HTR-8/SVneo (cell line): ENCODE results near the gene PF4V1.

ENCODE experiments used
- DNase-seq: peaks from one replicate; pipeline ENCODE4 v3.0.0; 2011; ENCODE audit warnings: low spot score, mixed read lengths; ENCODE audit not compliant: insufficient read length
- FAIRE-seq: peaks from 2 replicates; lab custom pipeline; 2011; peaks lifted over from hg19 to GRCh38; lab: Jason Lieb, UNC

PF4V1 gene

DNA sequence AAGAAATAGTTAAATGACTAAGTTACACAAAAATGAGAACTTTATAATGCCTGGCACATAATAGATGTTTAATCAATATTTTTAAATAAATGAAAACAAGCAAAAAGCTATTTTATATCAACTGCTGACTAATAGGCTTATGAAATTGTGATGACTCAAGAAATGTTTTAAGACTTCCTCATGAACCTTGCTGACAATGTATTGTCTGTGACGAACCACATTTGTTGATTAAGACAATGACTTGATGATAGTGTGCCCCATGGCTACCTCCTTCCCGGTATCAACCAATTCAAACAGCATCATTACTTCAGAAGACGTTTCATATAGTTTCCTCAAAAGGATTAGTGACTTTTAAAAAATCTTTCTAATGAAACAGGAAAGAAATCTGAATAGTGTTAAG is 8.8 kb upstream of the PF4V1 start:
- DNase-seq = no peak
- no peak for FAIRE-seq

DNA sequence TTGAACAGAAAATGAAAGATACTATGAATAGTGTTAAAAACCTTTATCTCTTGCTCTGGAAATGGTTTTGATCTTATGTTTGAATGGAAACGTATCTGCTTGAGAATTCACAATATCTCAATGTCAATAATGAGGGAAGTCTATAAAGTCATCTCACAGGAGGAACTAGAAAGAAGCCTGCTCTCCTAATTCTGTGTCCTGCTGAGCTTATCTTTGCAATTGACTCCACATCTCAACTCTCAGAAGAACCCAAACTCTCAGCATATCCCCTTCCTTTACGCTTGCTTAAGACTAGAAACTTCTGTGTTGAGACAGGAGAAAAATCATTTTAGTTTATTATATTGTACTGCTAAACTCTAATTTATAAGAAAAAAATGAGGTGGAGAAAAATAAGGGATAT is 8.3 kb upstream of the PF4V1 start:
- no peak for DNase-seq
- FAIRE-seq = no peak

DNA sequence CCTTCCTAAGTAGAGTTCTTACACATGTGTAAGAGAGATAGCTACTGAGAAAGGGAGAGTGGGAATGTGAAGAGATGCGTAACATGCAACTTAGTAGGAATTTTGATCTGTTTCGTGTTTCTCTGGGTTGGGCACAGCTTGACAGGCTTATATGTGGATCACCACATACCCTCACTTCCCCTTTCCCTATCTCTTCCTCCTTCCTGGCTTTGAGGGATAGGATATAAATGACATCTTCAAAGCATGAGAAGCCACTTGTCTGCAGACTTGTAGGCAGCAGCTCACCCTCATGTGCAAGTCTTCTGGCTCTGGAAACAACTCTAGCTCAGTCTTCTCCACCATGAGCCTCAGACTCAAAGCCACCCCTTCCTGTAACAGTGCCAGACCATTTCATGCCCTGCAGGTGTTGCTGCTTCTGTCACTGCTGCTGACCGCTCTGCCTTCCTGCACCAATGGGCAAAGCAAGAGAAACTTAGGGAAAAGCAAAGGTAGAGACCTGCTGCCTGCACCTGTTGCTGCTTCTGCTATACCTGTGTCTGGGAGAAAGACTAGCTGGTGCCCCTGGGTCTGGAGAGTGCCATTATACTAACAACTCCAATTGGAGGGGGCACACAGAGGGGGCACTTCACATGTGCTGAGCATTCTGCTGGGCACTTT is 5.4 kb upstream of the PF4V1 start:
- DNase-seq (no peak), FAIRE-seq (no peak)

DNA sequence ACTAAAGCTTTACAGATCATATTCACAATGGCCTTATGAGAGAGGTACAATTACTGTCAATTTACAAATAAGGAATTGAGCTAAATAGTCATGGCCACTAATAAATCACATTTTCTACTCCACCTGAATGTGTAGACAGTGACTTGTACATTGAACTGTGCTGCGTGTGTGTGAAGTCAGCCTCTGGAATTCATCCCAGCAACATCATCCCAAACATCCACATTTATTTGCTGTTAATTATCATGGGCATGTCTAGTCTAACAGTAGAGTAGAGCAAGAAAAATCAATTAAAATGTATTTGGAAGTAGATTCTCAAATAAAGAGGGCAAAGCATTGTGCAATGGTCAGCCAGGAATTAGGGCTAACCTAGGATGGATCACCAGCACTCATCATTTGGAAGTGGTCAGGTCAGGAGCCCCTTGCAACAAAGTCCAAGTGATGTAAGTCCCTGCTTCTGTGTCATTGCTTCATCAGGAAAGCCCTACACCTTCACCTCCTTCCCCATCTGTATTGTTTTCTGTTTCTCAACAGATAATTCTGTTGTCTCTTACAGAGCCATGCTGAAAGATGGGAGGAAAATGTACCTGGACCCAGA is 4.8 kb upstream of the PF4V1 start:
- no peak for FAIRE-seq
- no peak for DNase-seq

DNA sequence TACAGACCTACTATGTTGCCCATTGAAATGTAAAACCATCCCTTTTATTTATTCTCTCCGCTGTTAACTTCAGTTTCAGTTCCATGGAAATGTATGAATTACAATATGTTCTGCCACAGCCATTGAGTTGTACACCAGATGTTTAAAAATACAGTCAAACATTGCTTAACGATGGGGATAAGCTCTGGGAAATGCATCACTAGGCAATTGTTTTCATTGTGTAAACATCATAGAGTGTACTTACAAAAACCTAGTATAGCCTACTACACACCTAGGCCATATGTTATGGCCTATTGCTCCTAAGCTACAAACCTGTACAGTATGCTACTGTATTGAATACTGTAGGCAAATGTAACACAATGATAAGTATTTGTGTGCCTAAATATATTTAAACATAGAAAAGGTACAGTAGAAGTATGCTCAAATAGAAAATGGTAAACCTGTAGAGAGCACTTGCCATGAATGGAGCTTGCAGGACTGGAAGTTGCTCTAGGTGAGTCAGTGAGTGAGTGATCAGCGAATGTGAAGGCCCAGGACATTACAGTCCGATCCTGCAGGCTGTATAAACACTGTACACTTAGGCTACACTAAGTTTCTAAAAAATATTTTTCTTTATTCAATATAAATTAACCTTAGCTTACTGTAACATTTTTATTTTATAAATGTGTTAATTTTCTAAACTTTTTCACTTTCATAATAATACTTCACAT is 2.7 kb upstream of the PF4V1 start:
- no peak for DNase-seq
- no peak for FAIRE-seq

DNA sequence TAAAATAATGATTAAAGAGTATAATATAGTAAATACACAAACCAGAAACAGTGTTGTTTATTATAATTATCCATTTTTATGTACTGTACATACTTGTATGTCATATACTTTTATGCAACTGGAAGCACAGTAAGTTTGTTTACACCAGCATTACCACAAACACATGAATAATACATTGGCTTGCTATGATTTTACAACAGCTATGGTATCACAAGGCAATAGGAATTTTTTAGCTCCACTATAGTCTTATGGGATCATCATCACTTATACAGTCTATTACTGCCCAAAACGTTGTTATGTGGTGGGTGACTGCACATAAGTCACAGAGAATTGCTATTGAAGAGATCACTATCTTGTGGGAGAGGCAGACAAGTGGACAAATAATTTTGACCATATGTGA is 1.8 kb upstream of the PF4V1 start:
- no peak for FAIRE-seq
- no peak for DNase-seq

DNA sequence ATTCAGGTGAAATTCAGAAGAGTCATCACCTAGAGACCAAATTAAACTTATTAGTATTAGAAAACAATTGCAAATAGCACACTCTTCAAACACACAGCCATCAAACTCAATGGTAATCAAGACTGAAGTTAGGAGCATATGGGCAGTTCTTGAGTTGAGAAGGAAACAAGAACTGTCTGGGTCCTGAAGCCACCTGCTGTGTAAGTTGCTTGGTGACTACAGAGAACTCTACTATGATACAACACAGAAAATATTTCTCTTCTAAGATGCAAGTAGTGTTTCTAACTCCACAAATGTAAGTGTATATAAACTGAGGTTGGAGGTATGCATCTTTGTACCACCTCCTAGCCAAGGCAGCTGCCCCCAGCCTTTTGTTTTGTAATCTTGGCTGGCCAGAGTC is 325 bp upstream of the PF4V1 start:
- no peak for DNase-seq
- FAIRE-seq = no peak

DNA sequence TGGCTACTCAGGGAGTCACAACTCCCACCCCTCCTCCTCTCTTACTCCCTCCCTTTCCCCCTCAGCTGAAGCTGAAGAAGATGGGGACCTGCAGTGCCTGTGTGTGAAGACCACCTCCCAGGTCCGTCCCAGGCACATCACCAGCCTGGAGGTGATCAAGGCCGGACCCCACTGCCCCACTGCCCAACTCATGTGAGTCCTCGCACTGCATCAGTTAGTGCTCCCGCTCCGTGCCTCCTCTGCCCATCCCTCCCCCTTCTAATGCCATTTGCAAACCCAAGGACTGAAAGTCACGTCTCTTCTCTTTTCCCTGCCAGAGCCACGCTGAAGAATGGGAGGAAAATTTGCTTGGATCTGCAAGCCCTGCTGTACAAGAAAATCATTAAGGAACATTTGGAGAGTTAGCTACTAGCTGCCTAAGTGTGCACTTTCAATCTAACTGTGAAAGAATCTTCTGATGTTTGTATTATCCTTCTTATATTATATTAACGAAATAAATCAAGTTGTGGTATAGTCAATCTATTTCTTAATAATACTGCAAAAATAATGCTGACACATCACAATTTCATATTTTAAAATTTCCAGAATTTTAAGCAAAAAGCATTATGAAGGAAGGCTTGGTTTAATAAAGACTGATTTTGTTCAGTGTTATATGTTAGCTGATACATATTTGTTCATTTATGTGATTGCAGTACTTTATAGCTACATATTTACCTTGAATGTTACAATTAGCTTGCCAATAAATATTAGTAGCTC is 800 bp downstream of the PF4V1 start:
- FAIRE-seq (no peak), DNase-seq (no peak)

DNA sequence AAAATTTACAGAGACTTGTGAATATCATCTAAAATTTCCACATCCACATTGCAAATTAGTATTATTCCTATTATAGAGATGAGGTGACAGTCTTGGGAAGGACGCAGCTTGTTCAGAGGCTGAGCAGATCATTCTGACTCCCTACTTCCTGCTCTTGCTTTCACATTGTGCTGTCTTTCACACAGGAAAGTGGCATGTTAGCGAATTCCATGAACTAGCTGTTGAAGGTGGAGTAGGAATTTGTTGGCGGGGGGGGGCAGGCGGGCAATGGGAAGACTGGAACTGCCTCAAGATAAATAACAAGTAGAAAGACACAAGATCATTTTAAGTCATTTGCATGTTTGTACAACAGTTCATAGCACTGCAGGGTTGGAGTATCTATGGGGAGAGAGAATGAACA is 2.3 kb downstream of the PF4V1 start:
- FAIRE-seq = no peak
- no peak for DNase-seq

DNA sequence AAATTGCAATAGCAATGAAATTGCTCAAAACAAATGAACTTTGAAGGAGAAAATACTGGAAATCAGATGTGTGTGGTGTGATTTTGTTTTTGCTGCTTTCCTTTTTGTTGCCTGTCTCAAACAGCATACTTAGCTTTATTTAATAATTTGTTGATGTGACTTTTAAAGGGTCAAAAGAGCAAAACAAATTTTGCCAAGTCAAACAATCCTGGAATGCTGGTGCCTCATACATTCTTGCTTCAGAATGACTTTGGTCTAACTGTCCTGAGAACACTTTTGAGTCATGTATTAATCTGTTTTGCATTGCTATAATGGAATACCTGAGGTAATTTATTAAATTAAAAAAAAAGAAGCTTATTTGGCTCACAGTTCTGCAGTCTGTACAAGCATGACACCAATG is 3.4 kb downstream of the PF4V1 start:
- no peak for DNase-seq
- FAIRE-seq = no peak

DNA sequence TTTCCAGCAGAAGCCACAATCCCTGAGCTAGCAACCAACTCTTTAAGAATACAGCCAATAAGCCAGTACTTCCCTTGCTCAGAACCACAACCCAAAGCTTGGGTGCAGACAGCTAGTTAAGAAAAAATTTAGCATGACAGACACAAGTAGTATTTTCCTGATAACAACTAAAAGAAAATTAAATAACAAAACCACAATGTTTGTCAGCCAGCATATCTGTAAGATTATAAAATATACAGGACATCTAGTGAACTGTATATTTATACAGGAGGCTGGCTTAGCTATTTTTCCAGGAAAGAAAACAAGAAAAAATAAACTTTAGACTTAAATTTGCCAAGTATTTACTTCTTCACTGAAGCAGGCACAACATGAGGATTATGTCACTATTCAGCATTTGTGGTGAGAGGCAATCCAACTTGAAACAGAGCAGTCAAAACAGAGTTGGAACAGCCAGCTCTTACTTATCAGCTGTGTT is 6.6 kb downstream of the PF4V1 start:
- no peak for DNase-seq
- no peak for FAIRE-seq

DNA sequence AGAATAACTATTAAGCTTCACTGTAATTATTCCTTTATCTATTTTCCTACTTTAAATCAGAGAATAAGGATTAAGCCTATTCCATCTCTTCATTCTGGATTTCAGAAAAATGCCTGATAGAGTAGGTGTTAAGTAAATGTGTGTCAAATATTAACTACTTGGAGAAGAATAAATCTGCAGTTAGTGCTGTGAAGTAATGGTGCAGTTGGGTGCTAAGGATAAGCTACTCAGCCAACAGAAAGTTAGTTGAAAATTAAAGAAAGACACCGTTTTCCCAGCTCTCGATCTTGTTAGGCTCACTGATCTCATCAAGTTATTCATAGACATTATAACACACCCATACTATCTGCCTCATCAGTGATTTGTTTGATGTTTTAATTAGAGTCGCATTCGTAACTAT is 7.1 kb downstream of the PF4V1 start:
- FAIRE-seq (no peak), DNase-seq (no peak)

DNA sequence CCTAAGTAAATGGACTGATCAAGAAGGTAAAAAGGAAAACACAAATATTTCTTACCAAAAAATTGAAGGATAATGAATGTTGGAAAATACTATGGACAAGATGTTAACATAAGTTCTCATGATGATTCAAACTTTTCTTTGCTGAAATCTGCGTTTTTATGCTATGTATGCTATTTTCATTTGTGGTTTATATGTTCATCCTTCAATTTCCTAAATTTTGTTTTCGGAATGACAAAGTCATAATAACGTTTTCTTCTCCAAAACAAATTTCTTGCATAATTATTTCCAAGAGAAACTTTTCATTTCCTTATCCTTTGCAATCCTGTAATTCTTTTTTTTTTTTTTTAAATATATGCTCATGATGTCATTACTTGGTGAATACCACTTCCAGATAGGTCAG is 7.8 kb downstream of the PF4V1 start:
- DNase-seq = no peak
- FAIRE-seq = no peak

DNA sequence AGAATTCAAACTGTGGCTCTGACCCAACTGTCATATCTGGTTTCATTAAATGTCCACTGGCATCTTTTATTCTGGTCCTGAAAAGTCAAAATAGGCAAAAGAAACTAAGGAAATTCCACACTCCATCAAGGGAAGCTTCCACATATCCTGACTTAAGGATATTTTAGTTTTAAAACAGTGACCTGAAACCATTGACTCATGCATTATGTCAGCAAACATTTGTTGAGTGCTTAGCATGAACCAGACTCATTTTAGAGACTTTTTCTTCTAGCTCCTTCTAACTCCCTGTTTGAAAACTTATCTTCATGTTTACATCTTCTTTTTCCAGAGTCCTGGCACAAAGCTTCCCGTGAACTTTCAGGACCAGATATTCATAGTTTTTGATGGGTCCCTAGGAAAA is 9.2 kb downstream of the PF4V1 start:
- FAIRE-seq (no peak), DNase-seq (no peak)

DNA sequence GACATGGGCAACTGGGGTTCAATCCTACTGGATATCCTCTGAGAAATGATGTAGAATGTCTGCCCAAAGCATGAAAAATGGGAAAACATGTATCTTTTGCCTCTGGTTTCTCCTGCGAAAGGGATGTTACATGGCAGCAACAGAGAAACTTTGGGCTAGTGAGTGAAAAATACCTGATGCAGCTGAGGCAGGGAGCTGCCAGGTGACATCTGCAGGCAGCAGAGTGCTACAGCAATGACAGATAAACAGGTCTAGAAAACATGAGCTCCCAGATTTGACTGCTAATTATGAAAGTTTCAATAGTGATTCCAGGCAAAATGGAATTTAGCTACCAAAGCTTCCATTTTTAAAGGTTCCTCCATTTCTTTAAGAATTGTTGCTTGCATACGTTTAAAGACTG is 11.3 kb downstream of the PF4V1 start:
- FAIRE-seq = no peak
- DNase-seq = peak; percentile 10

DNA sequence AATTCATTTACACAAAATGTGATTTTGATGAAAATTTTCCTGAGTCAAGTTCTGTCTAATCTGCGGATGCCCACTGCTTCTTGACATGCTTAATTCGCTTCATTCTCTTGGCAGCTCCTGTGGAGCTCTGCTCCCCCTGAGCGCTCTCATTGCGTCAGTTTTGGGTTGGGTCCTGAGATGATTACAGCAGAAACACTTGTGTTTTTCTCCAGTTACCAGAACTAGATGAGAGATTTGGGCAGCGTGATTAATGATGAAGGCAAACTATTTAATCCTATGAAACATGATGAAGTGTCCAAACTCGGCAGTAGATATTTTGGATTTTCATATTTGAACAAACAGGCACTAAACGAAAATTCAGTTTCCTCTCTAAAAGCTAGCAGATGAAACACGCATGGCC is 11.9 kb downstream of the PF4V1 start:
- DNase-seq (no peak), FAIRE-seq (no peak)

DNA sequence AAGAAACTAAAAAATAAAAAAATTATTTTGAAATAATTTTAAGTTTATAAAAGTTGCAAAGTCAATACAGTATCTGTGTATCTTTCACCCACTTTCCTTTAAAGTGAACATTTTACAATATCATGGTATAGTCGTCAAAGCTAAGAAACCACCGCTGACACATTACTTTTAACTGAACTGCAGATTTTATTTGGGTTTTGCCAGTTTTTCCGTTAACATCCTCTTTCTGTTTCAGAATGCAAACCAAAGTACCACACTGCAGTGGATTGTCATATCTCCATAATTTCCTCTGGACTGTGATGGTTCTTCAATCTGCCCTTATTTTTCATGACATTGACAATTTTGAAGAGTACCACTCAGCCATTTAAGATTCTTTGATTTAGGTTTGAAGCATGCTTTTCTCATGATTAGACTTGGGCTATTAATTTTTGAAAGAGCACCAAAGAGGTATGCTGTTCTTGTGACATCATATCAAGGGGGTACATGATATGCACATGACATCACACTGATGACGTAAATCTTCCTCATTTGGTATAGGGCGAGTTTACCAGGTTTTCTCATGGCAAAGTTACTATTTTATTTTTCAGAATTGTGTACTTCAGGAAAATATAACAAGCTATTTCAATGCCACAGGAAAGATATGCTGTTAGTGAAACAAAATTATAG is 12.5 kb downstream of the PF4V1 start:
- DNase-seq (no peak), FAIRE-seq (no peak)

DNA sequence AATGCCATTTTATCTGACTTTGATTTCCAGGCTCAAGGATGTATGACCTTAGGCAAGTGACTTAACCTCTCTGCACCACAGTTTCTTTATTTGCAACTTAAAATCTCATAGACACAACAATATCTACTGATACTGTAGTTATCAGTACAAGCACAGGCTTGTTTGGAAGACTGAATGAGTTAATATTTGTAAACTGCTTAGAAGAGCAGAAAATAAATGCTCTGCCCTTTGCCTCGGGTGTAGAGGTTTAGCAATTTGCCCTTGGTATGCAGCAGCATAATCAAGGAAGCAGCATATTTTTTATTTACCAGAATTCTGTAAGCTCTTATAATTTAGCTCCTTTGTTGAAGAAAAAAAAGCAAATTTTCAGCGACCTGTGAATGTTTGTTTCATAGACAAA is 13.2 kb downstream of the PF4V1 start:
- DNase-seq = no peak
- no peak for FAIRE-seq

DNA sequence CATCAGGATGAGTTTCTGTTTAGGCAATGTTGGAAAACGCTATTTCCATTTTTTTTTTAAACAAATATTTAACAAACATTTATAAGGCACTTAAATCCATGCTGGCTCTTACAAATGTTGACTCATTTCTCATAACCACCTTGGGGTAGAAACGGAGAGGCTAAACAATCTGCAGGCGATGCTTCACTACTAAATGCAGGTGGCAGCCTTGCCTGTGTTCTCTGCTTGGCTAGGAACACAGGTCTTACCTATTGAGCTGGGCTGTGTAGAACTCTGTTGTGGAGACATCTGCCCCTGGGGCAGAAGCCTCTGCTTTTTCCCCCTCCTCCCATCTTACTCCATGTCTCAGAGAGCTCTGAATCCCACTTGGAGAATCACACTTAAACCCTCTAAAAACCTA is 14.7 kb downstream of the PF4V1 start:
- no peak for FAIRE-seq
- no peak for DNase-seq
